GM19463 (cell line): Measurements from ENCODE around the gene DLG2.

ENCODE experiments used
- ATAC-seq: cut with Tn5 transposase; IDR thresholded peaks from one replicate; pipeline ENCODE4 v1.9.1; 2021; ENCODE audit warnings: mild to moderate bottlenecking, moderate library complexity; ENCODE audit not compliant: unreplicated experiment

The DLG2 gene

DNA sequence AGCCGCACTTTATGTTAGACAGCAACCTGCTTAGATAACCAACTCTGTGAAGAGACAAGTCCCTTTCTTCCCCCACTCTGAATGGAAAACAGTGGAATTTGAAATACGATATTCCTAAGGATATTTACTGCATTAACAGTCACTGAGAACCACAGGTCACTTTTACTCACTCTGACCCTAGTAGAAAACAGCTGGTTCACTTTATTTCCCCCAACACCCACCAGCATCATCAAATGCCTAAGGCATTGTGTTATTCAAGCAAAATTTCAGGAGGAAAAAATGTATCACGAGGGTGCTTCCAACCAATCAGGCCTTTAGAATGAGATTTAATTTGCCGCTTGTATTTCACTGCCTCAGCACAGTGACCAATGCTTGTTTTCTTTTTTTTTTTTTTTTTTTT, 1206.9 kb downstream of the DLG2 start:
- no peak for ATAC-seq

DNA sequence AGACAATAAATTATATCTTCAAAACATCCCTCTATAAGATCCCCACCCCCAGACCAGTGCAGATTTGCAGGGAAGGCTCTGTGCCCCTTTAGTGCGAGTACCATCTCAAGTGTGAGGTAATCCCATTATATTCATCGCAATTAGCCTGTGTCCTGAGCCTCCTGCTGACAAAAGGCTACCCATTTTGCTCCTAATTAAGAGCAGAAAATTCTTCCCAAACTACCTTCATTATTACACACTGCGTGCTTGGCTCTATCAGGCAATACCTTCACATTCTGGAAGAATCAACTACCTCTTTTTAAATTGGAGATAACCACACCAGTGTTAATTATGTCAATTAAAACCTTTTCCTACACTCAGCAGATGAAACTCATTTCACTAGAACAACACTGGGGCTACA, 1207.5 kb downstream of the DLG2 start:
- ATAC-seq: no peak

DNA sequence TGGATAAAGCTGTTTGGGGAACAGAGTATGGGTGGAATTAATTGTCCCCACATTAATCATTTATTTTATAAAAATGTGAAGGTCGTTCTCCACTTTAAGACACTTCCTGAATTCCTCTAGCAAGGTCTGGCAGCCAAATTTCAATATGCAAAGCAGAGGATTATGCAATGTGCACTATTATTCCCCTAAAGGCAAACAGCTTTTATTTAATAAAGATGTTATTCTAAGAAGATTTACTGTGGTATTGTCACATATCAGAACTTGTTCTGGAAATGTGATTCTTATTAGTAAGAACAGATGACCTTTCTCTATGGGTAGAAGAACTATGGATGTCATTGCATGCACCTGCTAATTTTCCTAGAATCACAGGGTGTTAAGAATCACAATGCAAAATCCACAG, 1212.2 kb downstream of the DLG2 start:
- ATAC-seq: no peak

DNA sequence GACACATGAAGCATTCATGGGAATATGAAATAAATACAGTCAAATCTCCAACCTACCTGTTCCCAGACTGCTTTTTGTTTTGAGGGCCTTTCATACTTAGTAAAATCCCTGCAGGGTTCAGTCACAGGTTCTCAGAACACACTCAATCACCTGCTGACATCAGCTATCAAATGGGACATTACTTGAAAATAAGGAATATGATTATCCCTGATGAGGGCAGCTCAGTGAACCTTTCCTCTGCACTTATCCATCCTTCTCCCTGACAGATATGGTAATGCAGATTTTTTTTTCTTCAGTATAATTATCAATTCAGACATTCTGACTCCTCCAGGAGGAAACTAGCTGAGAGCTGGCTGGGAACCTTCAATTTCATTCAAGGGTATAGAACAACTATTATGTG, 1213.6 kb downstream of the DLG2 start:
- no peak for ATAC-seq

DNA sequence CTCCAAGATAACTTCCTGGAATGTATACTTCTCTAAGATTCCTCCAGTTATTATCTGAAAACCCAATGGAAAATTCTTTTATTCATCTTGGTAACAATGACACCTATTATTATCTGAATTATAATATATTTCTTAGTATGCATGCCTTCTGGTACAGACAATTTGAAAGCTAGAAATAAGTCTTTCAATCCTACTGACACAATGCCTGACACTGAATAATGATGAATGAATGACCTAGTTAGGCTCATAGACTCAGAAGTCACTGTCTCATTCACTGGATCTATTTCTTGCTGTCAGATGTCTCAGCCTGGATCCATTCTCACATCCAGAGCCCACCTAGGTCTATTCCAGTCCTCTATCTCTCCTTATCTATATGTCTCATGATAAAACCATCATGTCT, 1214.3 kb downstream of the DLG2 start:
- no peak for ATAC-seq

DNA sequence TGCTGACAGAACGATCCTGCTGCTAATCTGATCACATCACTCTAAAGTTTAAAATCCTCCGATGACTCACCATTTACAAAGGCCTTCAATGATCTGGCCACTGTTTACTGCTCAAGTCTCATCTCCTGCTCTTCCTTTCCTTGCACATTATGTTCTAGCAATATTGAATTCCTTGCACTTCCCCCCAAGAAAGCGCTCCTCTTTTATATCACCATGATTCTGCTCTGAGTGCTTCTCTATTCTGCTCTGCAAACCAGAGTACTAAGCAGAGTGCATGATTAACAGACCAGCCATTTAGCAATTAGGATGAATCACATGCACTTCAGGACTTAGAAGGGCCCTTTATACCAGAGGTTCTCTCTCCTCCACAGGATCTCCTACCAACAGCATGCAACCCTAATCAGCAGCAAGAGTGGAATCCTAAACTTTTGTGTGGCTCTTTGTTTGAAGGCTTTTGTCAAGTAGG, 1218.2 kb downstream of the DLG2 start:
- no peak for ATAC-seq

DNA sequence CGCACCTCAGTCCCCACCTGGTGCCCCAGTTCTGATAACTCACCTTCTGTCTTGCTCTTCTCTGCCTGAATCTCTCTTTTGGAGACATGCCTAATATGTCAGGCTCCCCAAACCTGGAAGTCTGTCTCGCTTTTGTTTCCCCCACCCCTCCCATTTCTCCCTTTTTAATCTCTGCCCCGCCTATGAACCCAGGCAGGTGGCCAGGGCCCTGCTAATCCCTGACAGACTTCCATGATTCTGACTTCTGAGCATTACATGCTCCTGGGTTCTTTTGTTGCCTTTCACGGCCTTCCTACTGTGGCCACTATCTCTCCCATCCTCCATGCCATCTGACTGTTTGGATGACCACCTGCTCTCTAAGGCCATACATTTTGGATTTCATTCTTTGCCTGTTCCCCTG, 1220.1 kb downstream of the DLG2 start:
- no peak for ATAC-seq

DNA sequence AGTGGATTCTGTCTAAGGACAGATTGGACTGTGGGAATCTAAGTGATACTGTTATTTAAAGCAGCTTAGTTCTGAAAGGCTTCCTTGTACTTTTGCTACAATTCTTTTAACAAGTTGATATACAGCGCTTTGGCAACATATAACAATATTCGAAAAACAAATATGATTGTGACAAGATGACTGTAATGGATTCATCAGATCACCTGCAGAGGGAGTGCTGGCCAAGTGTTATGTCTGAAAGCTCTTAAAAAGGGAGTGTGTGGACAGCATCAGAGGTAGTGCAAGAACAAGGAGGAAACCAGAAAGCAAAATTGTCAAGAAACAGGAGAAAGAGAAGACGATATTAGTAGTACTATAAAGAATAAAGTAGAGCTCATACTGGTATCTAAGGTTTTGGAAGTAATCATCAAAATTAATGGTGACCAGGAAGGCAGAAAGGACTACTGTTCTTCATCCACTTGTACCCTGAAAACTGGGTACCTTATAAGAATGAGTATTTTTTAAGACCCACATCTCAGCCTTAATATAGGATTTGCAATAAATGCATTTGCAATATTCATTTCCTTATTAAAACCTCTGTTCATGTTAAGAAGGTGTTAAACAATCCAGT, 1229.0 kb downstream of the DLG2 start:
- ATAC-seq: no peak

DNA sequence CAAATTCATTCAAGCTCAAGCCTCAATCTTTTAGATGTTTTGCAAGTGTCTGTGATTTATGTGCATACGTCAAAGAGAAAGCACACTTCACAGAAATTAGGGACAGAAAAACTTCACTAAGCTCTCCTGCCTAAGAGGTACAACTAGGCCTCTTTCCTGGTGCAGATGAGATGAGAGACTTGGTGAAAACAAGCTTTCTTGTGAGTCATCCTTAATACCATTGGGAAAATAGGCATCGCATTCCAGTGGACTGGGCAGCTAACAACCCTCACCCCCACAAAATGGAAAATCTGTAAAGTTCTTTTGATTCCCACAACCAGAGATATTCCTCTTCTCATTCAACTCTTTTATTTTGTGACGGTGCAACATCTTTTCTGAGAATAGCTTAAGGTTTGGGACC, 1230.6 kb downstream of the DLG2 start:
- no peak for ATAC-seq

DNA sequence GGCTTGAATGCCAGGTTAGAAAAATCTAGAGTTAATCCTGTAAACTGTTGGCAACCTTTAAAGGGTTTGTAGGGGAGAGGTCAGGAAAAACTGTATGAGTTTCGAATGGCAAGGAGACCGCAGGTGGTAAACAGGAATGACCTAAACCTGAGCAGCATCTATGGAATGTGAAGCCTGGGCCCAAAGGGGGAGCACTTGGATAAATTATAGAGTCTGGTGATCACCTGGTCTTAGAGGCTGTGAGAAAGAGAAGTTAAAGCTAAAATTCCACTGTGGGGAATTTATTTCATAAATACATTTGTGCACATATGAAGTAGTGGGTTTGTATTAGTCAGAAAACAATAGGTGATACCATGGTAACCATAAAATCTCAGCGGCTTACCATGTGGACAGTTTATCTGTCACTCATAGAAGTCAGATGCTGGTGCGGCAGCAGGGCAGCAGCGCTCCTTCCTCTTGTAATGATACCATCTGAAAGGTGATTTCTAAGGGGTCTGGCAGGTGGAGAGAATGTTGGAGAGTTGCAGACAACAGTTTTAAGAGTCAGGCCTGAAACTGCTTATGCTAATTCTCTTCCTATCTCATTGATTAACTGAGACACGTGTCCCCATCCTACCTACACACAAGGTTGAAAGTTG, 1236.6 kb downstream of the DLG2 start:
- ATAC-seq: no peak

DNA sequence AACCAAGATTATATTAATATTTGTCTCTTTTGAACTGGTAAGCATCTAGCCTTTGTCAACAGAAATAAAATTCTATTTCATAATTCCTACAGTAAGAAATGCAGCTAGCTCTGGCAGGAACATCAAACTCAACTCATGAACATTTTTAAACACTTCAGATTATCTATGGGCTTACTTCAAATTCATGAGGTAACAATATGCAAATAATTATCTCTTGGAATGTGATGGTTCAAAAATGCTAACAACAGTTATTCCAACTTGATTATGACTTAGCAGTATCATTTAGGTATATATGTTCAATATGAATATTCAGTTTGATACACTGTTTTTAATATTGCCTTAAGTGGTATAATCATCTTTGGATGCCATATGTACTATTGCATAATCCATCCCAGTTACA, 1237.4 kb downstream of the DLG2 start:
- ATAC-seq: no peak

DNA sequence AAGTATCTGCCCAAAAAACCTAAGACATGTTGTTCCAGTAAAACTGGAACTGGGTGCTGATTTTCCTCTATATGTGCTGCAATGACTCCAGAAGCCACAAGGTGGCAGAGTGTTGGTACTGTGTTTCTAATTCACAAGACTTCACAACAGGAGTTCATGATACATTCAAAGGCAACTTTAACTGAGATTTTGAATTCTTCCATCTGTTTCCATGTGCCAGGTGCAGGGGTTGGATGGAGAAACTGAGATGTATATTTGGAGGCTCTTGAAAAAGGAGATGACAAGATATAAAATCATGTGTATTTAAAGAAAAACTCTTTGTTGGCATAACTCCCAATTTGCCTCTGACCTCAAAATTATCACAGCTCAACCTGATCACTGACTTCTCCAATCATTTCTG, 1242.4 kb downstream of the DLG2 start:
- ATAC-seq: peak; percentile 67

DNA sequence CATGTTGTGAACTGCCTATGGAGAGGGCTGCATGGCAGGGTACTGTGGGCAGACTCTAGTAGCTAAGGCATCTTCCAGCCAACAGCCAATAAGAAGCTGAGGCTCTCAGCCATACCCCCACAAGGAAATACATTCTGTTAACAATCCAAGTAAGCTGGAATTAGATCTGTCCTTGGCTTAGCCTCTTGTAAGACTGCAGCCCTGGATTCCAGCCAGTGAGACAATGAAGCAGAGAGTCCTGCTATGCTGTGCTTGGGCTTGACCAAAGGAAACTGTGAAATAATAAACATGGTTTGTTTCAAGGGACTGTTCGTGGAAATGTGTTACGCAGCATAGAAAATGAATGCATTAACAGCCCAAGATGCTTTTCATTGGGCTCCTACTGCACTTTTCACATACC, 1243.6 kb downstream of the DLG2 start:
- no peak for ATAC-seq

DNA sequence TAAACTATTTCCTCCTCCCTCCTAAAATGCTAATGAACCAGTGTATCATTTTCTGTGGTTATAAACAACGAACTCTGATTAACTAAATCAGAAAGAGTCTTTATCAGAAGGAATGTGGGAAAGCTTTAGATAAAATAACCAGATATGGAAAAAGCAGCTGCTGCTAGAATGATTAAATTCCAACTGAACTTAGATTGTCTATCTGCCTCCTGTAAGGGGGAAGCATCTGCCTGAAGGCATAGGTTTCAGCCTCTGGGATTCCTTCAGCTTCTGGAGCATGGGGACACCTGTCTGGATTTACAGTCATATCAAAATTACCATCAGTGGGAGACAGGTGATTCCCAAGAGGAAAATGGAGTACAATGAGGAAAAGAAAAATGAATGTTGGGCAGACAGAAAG, 1245.5 kb downstream of the DLG2 start:
- no peak for ATAC-seq

DNA sequence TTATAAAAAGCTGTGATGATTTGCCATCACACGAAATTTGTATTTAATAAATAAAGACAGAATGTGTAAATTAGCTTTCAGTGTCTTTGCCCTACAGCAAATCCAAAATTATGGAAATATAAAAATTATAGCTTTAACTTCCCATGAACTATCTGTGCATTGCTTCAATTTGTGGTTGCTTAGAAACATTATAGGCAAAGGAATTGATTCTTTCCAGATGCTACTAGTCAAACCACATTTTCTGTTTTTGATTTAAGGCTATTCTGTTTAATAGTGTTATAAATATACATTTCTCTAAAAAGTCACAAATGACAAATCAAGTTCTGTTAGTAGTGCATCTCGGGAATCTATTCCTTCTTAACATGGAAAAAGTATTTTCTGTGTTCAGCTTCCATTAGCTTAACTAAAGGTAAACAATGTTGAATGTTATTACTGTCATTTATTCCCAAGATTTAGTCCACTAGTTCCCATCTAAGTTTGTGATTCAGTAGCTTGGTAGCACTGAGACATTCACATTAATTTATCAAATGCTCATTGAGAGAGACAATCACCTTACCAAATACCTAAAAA, 1254.7 kb downstream of the DLG2 start:
- ATAC-seq: no peak

DNA sequence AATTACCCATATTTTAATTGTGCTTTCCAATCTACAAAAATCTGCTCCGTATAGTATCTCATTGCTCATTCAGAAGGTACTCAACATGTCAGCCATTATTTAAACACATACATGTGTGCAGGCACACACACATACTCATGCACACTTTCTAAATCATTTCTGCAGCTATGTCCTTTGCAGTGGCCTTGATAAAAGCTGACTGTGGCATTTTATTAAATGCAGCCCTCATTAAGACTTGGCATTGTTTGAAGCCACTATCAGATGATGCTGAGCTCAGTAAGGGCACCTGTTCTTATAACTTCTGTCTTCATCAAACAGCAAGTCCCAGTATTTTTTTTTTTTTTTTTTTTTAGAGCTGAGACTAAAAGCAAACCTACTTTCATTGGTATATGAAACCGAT, 1269.1 kb downstream of the DLG2 start:
- no peak for ATAC-seq

DNA sequence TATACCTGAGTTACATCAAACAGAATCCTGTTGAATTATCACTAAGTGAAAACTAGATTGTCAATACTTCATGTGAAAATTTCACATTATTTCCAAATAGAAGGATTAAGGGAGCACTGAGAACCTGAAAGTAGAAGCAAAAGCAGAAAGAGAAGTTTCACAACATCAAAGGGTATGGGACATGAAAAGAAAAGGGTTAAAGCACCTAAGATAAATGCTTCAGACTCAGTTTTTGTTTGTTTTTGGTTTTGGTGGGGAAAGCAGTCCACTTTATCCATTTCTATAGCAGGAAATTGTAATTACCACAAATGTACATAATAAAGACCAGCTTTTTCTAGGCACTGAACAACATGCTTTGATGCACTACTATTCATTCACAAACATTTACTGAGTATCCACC, 1271.2 kb downstream of the DLG2 start:
- no peak for ATAC-seq

DNA sequence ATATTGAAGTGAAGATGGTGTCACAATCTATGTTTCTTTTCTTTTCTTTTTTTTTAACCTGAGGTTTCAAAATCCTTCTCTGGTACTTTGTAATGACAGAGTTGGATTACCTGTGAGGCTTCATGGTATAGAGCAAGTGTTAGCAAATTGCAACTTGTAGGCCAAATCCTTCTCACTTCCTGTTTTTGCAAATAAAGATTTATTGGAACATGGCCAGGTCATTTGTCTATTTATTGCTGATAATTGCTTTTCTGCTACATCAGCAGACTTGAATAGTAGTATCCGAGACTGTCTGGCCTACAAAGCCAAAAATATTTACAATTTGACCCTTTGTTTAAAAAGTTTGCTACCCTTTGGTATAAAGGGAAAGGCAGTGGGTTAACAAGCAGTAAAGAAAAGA, 1281.5 kb downstream of the DLG2 start:
- no peak for ATAC-seq

DNA sequence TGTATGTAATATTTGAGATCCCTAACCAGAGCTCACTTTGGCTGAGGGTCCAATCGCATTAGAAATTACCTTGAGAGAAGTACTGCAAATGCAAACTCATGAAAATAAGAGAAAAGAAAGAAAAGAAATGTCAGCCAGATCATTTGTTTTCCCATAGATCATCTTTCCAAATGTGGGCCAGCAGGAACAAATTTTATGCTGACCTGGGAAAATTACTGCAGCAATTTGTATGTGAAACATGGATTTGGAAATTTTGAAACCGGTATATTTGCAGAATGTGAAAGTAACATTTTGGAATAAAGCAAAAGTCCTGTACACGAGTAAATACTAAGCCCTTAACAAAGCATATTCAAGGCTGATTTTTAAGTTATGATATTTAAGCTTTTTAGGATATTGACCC, 1282.1 kb downstream of the DLG2 start:
- no peak for ATAC-seq

DNA sequence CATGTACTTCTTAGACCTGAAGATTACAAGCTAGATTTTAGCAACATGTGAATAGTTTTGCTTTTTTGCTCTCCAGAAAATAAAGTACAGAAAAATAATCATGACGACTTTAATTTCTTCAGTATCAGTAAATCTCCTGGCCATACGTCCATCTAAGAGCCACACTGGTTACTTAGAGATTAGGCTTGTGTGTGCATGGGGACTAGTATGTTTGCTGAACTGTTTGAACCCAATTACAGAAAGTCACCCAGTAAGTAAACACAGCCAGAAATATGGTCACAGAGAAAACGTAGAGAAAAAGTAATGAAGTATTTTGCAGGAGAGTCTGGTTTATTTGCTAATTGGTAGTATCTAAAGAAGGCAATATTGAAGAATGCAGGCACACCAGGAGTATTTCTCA, 1287.3 kb downstream of the DLG2 start:
- no peak for ATAC-seq

DNA sequence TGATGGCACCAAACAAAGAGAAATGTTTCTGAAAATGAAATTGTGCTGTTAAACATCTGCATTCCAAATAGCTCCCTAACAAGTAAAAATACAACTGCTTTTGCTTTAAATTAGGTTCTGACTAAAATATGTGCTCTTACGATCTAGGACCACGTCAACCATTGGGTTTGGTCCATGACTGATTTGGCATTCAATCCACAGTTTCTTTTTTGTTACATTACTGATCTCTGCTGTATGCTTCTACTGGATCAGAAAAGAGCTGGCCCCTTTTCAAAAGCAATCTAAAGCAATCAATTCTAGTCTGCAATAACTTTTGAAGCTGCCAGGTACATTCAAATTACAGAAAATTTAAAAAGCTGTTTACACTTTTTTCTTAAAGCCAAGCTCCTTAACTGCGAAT, 1293.9 kb downstream of the DLG2 start:
- ATAC-seq: no peak

DNA sequence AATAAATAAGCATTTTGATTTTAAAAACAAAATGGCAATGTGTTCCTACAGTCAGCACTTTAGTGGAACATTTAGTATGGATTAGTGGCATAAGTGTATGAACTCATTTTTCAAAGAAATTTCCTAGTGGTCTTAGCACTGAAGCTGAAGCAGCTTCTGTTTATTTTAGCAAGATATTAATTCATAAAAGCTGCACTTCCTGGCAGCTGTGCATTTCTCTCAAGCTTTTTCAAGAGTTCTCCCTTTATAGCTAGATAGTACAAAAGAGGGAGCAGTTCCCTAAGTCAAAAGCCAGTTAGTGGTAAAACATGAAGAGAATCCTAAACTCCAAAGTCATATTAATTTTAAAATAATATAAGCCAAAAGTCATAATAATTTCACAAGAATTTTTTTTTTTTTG, 1304.9 kb downstream of the DLG2 start:
- ATAC-seq: no peak

DNA sequence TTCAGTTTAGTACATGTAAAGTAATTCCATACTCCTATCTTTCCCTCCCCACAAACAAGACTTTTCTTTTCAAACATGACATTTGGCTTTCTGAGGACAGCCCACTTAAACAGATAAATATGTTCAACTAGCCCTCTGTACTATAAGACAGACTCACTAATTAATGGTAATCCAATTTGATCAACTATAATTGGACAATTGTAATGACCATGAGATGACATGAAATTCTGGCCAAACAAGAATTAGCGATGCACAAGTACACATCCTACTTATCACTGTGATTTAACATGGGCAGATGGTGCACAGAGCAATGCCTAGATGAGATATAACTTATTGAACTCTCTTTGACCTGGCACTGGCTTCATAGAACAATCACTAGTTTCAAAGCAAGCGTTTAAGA, 1307.3 kb downstream of the DLG2 start:
- no peak for ATAC-seq
